ENCODE measurements around the gene WDR59.

WDR59 gene

GRCh38 chr16:74902161-74902560 lies 82.8 kb downstream of the WDR59 start:
- H3K27me3 Mint-ChIP-seq (ENCODE audit: low read depth): no peaks in the 10 kb centered on the region
- TF ChIP-seq, protein P1, sequence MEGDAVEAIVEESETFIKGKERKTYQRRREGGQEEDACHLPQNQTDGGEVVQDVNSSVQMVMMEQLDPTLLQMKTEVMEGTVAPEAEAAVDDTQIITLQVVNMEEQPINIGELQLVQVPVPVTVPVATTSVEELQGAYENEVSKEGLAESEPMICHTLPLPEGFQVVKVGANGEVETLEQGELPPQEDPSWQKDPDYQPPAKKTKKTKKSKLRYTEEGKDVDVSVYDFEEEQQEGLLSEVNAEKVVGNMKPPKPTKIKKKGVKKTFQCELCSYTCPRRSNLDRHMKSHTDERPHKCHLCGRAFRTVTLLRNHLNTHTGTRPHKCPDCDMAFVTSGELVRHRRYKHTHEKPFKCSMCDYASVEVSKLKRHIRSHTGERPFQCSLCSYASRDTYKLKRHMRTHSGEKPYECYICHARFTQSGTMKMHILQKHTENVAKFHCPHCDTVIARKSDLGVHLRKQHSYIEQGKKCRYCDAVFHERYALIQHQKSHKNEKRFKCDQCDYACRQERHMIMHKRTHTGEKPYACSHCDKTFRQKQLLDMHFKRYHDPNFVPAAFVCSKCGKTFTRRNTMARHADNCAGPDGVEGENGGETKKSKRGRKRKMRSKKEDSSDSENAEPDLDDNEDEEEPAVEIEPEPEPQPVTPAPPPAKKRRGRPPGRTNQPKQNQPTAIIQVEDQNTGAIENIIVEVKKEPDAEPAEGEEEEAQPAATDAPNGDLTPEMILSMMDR (IDR thresholded peaks at IDR 0.05; ENCODE audit: unreplicated experiment in 3 of 3): no peak
- H3K4me1 Mint-ChIP-seq: no peaks in the 10 kb centered on the region
- peaks cover 65% of the 10 kb centered on the region for H3K36me3 Mint-ChIP-seq (ENCODE audit: low read depth)
- no peak overlapping the region for H3K4me3 Mint-ChIP-seq
- H3K27ac Mint-ChIP-seq: no peak overlapping the region
- peaks cover 11% of the 10 kb centered on the region for H3K9me3 Mint-ChIP-seq

GRCh38 chr16:74901606-74902005 lies 83.3 kb downstream of the WDR59 start:
- no peaks in the 10 kb centered on the region for H3K4me1 Mint-ChIP-seq
- TF ChIP-seq, protein P1 (IDR thresholded peaks at IDR 0.05; ENCODE audit: unreplicated experiment in 3 of 3): no peak
- peaks cover 6% of the 10 kb centered on the region for H3K9me3 Mint-ChIP-seq
- H3K27me3 Mint-ChIP-seq (ENCODE audit: low read depth): no peaks in the 10 kb centered on the region
- peaks cover 63% of the 10 kb centered on the region for H3K36me3 Mint-ChIP-seq (ENCODE audit: low read depth)
- no peak overlapping the region for H3K4me3 Mint-ChIP-seq
- H3K27ac Mint-ChIP-seq: no peak overlapping the region

DNA sequence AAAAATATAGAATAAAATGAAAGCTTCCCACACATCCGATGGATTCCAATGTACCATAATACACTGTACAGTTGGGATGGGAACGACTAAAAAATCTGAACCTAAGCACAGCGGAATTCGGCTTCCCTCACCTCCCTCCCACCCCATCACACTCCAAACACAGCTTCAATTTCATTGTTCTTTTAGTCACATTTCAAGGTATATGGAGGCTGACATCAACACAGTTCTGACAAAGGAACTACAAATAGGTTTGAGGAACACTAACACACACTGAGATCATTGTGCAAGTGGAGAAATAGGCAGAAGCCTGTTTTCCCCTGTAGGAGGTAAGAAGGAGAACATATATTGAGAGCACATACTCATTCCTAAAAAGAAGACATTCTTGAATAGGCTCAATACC lies 85.1 kb downstream of the WDR59 start:
- H3K4me3 Mint-ChIP-seq: no peak overlapping the region
- no peaks in the 10 kb centered on the region for H3K4me1 Mint-ChIP-seq
- peaks cover 57% of the 10 kb centered on the region for H3K36me3 Mint-ChIP-seq (ENCODE audit: low read depth)
- H3K9me3 Mint-ChIP-seq: no peaks in the 10 kb centered on the region
- no peaks in the 10 kb centered on the region for H3K27me3 Mint-ChIP-seq (ENCODE audit: low read depth)
- H3K27ac Mint-ChIP-seq: no peak overlapping the region
- TF ChIP-seq, protein P1 (IDR thresholded peaks at IDR 0.05; ENCODE audit: unreplicated experiment in 3 of 3): no peak

- H3K4me3 Mint-ChIP-seq: no peak overlapping the region
- peaks cover 51% of the 10 kb centered on the region for H3K36me3 Mint-ChIP-seq (ENCODE audit: low read depth)
- H3K27me3 Mint-ChIP-seq (ENCODE audit: low read depth): no peaks in the 10 kb centered on the region
- no peaks in the 10 kb centered on the region for H3K4me1 Mint-ChIP-seq
- H3K27ac Mint-ChIP-seq: no peak overlapping the region
- no peaks in the 10 kb centered on the region for H3K9me3 Mint-ChIP-seq
- TF ChIP-seq, protein P1 (IDR thresholded peaks at IDR 0.05; ENCODE audit: unreplicated experiment in 3 of 3): no peak
Observed at GRCh38 chr16:74898659-74899058, 86.3 kb downstream of the WDR59 start.

GRCh38 chr16:74896389-74897370 lies 88.2 kb downstream of the WDR59 start:
- Mint-ChIP-seq H3K4me1 (no peaks in the 10 kb centered on the region), H3K36me3 (ENCODE audit: low read depth) (peaks cover 52% of the 10 kb centered on the region), H3K4me3 (no peak overlapping the region), H3K27ac (no peak overlapping the region), H3K9me3 (no peaks in the 10 kb centered on the region), H3K27me3 (ENCODE audit: low read depth) (no peaks in the 10 kb centered on the region)
- TF ChIP-seq, protein P1 (IDR thresholded peaks at IDR 0.05; ENCODE audit: unreplicated experiment in 3 of 3): no peak

DNA sequence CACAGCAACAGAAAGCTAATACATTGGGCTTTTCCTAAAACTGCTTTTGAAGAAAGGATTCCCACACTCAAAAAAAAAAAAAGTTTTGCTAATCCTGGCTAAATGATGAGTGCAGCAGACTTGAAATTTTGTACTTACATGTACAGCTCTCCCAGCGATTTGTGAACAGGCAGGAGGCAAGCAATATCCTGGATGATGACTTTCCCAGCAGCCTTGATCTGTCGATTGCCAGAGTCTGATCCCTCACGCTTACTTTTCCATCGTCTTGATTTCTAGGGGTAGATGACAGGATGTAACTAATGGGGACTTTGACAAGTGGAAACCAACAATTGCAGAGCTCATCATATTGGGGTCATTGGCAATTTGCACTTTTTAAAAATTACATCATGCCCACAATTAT lies 91.4 kb downstream of the WDR59 start:
- no peaks in the 10 kb centered on the region for H3K27me3 Mint-ChIP-seq (ENCODE audit: low read depth)
- peaks cover 54% of the 10 kb centered on the region for H3K36me3 Mint-ChIP-seq (ENCODE audit: low read depth)
- no peak overlapping the region for H3K27ac Mint-ChIP-seq
- H3K9me3 Mint-ChIP-seq: no peaks in the 10 kb centered on the region
- TF ChIP-seq, protein P1 (IDR thresholded peaks at IDR 0.05; ENCODE audit: unreplicated experiment in 3 of 3): no peak
- no peaks in the 10 kb centered on the region for H3K4me1 Mint-ChIP-seq
- H3K4me3 Mint-ChIP-seq: no peak overlapping the region
